HG03175 (cell line): ENCODE results near the gene SDHA.
"Not testable (repeated sequence)": the region's sequence is repeated elsewhere in the genome, so short reads cannot be mapped to it uniquely, and the experiment has no call there.

ENCODE experiments used
- ATAC-seq: cut with Tn5 transposase; IDR thresholded peaks from one replicate; pipeline ENCODE4 v1.9.1; 2021; ENCODE audit warnings: mild to moderate bottlenecking, moderate library complexity; ENCODE audit not compliant: unreplicated experiment

Gene SDHA

DNA sequence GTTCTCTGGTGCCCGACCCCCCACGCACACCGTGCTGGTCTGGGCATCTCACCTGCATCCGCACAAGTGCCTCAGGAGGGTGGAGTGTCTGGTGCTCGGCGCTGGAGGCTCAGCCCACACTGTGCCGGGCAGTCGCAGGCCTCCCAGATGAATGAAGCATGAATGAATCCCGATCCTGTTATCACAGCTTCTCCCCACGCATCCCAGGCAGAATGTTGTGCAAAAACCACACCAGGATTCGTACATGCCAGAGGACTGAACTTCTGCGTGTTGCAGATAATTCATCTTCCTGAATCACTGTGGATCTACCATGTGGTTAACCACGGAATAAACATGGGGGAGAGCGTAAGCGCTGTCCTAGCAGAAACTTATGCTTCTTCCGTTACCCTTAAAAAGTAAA is 78.8 kb downstream of the SDHA start:
- ATAC-seq = not testable (repeated sequence)

DNA sequence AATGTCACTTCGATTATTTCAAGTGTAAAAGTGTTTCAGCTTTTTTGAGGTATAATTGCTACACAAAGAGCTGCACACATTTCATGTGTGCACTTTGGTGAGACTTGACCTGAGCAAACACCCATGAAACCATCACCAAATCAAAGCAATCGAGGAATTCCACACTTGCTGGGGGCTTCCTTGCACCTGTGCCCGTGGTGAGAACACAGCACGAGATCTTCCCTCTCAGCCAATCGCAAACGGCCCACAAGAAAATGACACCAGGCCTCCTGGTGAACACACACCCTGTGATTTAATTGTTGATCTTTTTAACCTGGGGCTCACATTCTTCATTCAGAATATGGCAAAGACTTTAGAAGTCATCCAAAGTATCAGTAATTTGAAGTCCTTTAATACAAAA is 79.3 kb downstream of the SDHA start:
- not testable (repeated sequence) for ATAC-seq

DNA sequence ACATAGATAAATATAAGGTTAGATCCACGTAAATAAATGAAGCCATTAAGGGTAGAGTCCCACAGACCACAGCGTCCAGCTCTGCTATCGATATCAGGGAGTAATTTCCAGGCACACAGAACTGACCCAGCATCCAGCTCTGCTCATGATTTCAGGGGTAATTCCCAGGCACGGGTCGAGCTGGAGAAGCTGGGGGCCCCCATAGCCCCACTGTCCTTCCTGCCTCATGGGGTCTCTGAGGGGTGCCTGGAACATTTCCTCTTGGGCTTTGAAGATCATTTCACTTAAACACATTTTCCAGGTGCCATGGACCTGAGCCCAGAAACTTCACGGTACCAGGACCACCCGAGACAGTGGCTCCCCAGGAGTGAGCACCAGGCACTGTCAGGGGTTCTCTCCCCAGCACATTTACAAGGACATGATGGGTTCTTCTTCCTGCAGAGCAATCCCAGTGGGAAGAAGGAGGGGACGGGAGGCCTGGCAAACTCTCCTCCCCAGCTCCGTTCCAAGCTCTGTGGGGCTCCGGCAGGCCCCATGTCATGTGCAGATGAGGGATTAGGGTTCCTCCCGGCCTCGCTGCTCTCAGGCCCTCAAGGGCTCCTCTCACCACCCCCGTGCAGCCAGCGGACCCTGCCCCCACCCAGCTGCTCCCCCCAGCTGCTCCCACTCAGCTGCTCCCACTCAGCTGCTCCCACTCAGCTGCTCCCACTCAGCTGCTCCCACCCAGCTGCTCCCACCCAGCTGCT is 80.0 kb downstream of the SDHA start:
- ATAC-seq = not testable (repeated sequence)

DNA sequence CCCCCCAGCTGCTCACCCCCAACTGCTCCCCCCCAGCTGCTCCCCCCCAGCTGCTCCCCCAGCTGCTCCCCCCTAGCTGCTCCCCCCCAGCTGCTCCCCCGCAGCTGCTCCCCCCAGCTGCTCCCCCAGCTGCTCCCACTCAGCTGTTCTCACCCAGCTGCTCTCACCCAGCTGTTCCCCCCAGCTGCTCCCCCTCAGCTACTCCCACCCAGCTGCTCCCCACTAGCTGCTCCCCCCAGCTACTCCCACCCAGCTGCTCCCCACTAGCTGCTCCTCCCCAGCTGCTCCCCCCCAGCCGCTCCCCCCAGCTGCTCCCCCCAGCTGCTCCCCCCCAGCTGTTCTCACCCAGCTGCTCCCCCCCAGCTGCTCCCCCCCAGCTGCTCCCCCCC is 80.6 kb downstream of the SDHA start:
- ATAC-seq = no peak

DNA sequence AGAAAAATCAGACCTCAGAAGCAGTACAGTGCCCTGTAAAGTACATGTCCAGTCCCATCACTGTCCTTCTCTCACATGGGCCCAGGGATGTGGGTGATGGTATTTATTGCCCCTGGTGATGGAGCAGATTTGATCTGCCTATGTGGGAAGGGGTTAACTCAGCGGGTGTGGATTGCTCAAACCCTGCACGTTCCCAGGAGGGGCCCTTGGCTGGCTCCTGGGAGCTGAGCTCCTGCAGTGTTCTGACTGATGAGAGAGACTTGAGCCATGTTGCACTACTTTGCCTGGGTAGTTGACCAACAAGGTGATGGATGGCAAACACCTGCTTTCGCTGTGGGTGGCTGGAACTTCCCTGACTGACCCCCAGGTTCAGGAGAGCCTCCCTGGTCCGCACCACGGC is 81.8 kb downstream of the SDHA start:
- ATAC-seq = not testable (repeated sequence)

DNA sequence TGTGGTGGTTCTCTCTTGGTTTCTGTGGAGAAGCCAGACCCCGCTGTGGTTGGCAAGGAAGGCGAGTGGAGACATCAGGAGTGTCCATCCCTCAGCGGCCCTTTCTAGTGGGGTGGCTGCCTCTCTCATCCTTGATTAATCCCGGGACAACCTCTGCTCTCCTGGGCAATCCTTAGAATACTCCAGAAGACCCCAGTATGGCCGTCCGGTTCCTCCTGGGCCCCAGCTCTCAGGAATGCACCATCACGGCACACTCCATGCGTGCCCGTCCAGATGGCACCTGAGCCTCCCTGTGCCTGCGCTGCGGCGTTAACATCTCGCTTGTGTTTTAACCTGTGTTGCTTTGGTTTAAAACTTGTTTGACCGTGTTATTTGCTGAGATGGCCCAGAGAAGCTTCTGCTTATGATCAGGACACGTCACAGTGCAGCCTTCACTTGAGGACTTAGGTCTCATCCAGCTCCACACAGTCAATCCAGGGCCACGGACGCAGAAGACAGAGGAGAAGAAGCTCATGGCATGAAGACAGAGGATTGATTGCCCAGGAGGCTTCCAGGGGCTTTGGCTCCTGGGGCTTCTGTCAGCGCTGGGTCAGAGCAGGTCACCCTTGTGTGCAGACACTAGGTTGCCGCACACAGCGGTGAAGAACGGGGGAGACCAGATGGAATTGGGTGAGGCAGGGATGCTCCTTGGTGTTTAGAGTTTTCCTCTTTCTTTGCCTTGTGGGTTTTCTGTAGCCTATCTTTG is 82.7 kb downstream of the SDHA start:
- not testable (repeated sequence) for ATAC-seq

DNA sequence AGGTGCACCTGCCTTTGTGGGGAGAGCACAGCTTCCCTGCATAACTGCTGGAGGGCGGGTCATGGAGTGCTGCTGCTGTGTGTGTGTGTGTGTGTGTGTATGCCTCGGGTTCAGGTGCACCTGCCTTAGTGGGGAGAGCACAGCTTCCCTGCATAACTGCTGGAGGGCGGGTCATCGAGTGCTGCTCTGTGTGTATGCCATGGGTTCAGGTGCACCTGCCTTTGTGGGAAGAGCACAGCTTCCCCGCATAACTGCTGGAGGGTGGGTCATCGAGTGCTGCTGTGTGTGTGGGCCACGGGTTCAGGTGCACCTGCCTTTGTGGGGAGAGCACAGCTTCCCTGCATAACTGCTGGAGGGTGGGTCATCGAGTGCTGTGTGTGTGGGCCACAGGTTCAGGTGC is 84.3 kb downstream of the SDHA start:
- not testable (repeated sequence) for ATAC-seq

DNA sequence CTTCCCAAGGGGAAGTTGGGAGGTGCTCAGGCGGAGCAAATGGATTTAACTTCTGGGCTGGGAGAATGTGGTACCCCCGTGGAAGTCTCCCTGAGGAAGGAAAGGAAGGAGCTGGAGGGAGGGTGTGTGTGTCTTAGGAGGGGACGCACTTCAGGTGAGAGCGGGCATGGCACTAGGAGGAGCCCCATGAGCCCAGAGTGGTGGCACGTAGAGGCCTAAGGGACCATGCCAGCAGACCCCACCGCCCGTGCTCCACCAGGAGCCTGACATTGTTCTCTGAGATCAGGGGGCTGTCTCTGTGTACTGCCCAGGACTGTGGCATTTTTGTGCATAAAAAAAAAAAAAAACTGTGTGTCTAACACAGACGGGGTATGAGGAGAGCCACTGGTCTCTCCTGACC is 84.8 kb downstream of the SDHA start:
- ATAC-seq = no peak

DNA sequence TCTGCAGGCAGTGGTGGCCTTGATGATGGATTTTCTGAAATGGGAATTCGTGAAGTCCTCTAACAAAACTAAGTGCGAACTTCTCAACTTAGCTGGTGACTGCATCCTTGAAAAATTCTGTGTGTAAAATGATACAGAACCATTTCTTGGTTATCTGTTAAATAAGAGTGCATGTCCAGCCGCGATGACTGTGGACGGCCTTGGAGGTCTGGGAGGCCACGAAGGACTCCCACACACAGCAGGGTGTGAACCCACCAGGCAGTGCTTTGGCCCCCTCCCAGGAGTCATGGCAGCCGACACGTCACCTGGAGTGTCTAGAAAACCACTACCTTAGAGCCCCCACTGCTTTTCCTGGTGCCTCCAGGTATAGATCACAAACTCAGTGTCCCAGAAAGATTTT is 85.6 kb downstream of the SDHA start:
- not testable (repeated sequence) for ATAC-seq

DNA sequence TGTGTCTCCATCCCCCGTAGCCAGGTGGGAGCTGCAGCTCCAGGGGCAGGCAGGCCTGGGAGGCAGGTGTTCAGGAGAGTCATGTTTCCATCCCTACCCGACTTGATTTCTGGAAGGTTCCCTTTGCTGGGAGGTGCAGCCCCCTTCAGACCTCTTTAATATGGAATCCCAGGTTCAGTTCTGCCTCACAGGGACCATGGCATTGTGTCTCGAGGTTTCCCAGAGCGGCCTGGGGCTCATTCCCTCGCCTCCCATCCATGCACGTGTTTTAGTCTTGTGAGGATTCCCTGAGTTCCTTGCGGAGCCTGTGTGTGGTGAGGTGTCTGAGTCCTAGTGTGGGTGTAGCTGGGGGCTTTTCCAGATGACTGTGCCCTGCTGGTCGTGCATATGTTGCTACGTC is 86.9 kb downstream of the SDHA start:
- no peak for ATAC-seq

DNA sequence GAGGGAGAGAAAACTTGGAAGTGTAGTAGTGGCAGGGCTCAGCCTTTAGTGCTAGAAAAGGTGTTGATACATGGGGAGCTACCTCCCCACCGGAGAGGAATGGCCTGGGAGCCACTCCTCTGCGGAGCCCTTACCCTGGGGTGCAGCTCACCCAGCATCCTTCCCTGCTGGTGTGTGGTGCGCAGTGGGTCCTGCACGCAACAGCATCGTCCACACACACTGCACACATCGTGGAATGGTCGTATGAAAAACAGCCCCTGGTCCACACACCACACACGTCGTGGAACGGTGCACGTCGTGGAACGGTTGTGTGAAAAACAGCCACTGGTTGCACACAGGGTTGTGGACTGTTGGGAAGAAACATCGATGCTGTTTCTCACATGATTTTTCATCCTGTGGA is 87.3 kb downstream of the SDHA start:
- ATAC-seq = no peak

DNA sequence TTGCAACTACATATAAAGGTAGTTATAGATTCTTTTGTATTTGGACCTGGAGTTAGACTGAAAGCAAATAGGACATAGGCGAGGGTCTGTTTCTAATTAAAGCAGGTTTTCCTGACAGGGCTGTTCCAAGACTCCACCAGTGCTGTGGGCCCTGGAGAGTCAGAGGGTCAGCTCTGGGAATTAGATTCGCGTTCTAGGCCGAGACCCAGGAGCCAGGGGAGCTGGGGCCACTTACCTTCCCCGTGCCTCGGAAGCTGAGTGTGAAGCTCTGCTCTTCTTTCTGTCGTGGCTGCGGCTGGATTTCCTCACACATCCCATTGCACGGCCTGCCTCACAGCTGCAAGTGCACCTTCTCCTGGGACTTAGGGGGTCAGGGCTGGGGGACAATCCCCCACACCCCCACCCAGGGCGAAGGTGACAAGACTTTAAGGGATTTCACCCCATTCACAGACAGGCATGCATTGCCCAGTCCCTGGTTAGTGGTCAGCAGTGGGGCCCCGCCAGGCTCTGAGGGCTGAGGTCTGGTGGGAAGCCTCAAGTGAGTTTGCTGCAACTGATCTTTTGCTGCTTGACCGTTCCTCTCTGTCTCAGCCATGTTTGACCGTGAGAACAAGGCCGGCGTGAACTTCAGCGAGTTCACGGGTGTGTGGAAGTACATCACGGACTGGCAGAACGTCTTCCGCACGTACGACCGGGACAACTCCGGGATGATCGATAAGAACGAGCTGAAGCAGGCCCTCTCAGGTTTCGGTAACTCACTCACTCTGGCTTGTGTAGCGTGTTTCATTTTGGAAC is 88.1 kb downstream of the SDHA start:
- no peak for ATAC-seq
